Activated CD8-positive, alpha-beta memory T cell treated with anti-CD3 and anti-CD28 coated beads for 1 hour (primary cell): ENCODE results near the gene TTC34.

Experiments
- DNase-seq, 2 donors: peaks; one replicate each; pipeline ENCODE4 v3.0.0-alpha.2; 2020; ENCODE audit warnings: low read depth in 1 of 2; ENCODE audit errors: extremely low read depth in 1 of 2

The TTC34 gene

DNA sequence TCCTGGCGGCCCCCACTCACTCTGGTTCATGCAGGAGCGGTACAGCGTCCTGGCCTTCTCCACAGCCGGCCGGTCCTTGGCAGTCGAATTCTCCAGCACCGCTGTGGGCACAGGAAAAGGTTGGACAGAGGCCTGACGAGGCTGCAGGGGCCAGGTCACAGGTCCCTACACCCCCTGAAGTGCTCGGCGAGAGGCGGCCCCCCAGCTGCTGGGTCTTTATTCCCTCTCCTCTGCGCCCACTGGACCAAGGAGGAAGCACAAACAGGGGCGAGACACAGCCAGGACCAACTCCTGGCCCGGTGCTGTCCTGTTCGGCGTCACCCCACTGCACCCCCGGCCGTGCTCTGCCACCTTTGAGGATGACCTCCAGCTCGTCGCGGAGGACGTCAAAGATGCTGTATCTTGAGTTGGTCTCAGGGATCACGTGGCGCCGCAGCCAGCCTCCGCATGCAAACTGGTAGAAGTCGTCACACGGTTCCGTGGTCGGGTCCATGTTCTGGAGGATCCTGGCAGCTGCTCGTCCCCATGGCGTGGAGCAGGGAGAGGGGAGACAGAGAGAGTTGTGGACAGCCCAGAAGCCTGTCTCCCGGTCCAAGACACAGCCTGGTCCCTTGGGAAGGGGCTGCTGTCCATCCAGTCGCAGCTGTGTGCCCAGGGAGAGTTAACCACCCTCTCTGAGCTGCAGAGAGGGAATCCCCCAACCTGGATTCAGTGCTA is 192.0 kb downstream of the TTC34 start:
- no peak for DNase-seq

- no peak for DNase-seq
These were observed 193.8 kb downstream of the TTC34 start for GRCh38 chr1:2607641-2608091.

DNA sequence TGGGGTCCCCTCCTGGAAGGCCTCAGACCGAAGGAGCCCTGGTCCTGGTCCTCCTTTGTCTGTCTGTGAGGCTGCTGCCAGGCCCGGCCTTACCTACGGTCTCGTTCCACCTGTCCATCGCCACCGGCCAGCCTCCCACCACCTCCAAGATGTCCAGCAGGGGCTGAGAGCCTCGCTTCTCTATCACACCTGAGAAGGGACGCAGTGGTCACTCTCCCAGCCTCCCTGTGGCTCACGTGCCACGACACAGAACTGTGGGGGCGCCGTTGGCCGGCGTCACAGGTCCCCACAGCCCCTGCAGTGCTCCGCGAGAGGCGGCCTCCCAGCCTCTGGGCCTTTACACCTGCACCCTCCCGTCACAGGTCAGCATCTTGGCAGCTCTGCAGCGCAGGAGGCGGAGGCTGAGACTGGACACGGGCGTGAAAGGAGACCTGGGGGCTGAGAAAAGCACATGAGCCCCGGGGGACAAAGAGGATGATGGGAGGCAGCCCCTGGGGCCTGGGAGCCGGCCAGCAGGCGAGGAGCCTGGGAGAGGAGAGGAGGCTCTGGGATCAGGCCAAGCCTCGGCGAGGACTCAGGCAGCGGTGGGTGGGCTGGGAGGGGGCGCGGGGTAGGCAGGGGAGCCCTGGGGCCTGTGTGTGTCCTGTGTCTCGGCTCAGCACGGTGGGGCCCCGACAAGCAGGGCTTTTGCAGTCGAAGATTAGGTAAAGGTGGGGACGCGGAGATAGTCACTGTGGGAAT is 194.4 kb downstream of the TTC34 start:
- no peak for DNase-seq

DNA sequence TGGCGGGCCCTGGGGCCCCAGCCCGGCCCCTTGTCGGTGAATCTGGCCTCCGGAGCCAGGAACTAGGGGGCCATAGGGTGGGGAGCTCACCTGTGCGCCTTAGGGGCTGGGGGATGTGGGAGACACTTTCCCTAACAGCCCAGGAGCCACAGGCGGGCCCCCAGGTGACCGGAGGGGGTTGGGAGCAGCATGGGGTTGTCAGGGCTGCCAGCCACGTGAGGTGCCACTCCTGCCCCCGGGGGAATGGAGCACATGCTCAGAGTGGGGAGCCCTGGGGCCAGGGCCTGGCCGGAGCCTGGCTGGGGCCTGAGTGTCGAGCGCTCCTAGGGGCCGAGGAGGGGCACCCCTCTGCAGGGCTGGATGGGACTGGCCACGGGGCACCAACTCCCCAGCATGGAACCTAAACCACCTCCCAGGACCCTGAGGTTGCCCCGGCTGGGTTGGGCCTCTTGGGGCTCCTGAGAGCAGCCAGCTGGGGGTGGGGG is 195.1 kb downstream of the TTC34 start:
- DNase-seq = no peak

- DNase-seq = no peak
These were observed 195.7 kb downstream of the TTC34 start for GRCh38 chr1:2605509-2606395.

- no peak for DNase-seq
These were observed 196.5 kb downstream of the TTC34 start for GRCh38 chr1:2604844-2605508.

DNA sequence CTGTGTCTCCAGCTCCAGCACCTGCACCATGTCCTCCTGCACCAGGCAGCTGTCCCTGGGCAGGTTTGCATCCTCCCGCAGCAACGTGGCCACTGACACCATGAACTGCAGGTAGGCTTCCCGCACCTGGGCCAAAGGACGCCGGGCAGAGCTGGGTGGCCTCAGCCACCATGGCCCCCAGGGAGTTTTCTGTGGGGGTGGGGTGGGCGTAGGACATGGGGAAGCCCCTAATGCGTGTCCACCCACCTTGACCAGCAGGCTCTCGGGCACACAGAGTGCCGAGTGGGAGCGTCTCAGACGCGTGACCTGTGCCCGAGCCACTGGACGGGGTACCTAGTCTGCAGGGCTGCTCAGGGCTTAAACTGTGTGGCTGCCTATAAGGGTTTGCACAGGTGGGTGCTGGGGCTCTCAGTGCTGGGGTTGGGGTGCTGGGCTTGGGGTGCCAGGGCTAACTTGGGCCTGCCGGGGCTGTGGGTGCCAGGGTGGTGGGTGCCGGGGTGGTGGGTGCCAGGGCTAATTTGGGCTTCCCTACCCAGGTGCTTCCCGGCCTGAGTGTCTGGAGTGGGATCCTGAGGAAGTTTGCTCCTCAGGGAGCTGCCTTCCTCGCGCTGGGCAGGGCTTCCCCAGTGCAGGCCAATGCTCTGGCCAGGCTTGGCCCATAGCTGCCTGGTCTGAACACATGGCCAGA is 197.2 kb downstream of the TTC34 start:
- no peak for DNase-seq

DNA sequence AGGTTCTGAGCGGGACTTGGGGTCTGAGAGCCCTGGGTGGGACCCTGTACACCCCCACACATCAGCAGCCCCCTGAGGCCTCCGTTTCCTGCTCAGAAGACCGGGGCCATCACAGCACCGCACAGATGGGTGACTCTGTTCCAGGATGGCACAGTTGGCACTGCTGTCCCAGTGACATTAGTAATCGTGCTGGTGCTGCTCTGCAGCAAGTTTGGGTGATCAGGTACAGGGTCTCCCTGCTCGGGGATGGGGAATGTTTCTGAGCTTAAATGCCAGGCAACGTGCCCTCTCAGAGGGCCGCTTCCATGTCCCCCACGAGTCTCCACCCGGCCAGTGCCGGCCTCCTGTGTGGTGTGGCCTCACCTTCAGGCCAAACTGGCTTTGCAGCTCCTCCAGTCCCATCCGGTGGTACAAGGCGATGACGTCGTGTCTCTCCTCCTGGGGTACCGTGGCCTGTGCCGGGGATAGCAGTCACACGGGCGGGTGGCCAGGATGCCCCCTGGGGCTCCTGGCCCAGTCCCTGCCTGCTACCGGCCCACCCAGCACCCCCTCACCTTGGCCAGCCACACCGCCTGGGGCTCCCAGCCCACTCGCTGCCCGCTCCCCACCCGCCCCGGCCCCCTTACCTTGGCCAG is 197.9 kb downstream of the TTC34 start:
- no peak for DNase-seq

DNA sequence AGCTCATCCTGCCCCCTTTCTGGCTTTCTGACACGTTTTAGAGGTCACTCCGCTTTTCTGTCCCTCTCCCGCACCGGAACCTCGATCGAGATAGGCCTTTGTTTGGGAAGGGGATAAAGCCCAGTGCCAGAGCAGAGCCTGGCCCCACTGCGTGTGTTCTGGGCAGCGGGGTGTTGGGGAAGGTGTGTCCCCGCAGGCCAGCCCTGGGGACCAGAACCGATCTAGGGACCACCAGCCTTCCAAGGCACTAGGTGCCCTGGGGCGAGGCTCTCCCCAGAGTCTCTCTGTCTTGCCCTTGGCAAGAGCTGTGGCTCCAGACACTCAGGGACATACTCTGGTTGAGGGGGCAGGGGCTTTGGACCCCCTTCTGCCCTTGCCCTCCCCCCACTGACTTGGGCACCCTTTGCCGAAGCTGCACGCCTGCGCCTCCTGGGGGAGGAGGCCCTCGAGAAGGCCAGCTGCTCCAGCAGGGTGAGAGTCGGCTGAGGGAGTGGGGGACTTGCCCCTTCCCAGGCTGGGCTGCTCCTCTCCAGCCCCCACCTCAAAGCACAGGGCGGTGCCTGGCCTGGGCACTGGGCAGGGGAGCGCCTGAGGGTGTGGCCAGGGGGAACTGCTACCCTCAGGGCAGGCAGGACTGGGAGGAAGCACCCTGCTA is 198.5 kb downstream of the TTC34 start:
- no peak for DNase-seq

GRCh38 chr1:2602311-2602835 is 199.1 kb downstream of the TTC34 start:
- DNase-seq = no peak

- no peak for DNase-seq
These were observed 199.7 kb downstream of the TTC34 start for GRCh38 chr1:2601721-2602303.

- no peak for DNase-seq
These were observed 203.1 kb downstream of the TTC34 start for GRCh38 chr1:2598329-2598931.

GRCh38 chr1:2597441-2598328 is 203.8 kb downstream of the TTC34 start:
- no peak for DNase-seq

- DNase-seq = no peak
These were observed 204.8 kb downstream of the TTC34 start for GRCh38 chr1:2596530-2597333.

GRCh38 chr1:2595812-2596529 is 205.5 kb downstream of the TTC34 start:
- DNase-seq = no peak
